Activated CD4-positive, alpha-beta T cell treated with anti-CD3 and anti-CD28 coated beads, Interleukin-2, amount 50 U/mL, for 1 hour (primary cell): Measurements from ENCODE around the gene PM20D1.
"Not testable (repeated sequence)": the region's sequence is repeated elsewhere in the genome, so short reads cannot be mapped to it uniquely, and the experiment has no call there.

Experiments
- DNase-seq: peaks from one replicate; pipeline ENCODE4 v3.0.0-alpha.2; 2020

PM20D1 gene

GRCh38 chr1:205840146-205840923 is 9.6 kb downstream of the PM20D1 start:
- no peak for DNase-seq

- no peak for DNase-seq
Observed at GRCh38 chr1:205837382-205837970, 12.5 kb downstream of the PM20D1 start.

- DNase-seq = no peak
Observed at GRCh38 chr1:205834751-205835150, 15.2 kb downstream of the PM20D1 start.

GRCh38 chr1:205832326-205832751 is 17.6 kb downstream of the PM20D1 start:
- no peak for DNase-seq

- no peak for DNase-seq
Observed at GRCh38 chr1:205827623-205828022, 22.3 kb downstream of the PM20D1 start.

GRCh38 chr1:205826995-205827394 is 22.9 kb downstream of the PM20D1 start:
- no peak for DNase-seq

GRCh38 chr1:205826016-205826806 is 23.7 kb downstream of the PM20D1 start:
- DNase-seq = no peak

- no peak for DNase-seq
Observed at GRCh38 chr1:205824180-205824579, 25.8 kb downstream of the PM20D1 start.

GRCh38 chr1:205823260-205823659 is 26.7 kb downstream of the PM20D1 start:
- not testable (repeated sequence) for DNase-seq

GRCh38 chr1:205822397-205822796 is 27.5 kb downstream of the PM20D1 start:
- no peak for DNase-seq

GRCh38 chr1:205817988-205818387 is 31.9 kb downstream of the PM20D1 start:
- no peak for DNase-seq

- no peak for DNase-seq
Observed at GRCh38 chr1:205817364-205817763, 32.6 kb downstream of the PM20D1 start.

- DNase-seq = no peak
Observed at GRCh38 chr1:205813755-205814058, 36.2 kb downstream of the PM20D1 start.

GRCh38 chr1:205812878-205813754 is 36.8 kb downstream of the PM20D1 start, which contains the start of gene SLC41A1:
Gene SLC41A1, minus strand, starts transcription at chr1:205813198. Its CDS starts 2,757 bp downstream, at chr1:205810441.
- DNase-seq = peak; percentile 90

GRCh38 chr1:205812271-205812877 is 37.6 kb downstream of the PM20D1 start:
- DNase-seq = no peak

GRCh38 chr1:205811660-205812059 is 38.3 kb downstream of the PM20D1 start:
- no peak for DNase-seq

GRCh38 chr1:205810448-205811157 is 39.3 kb downstream of the PM20D1 start:
- DNase-seq = no peak

GRCh38 chr1:205809942-205810345 is 40.0 kb downstream of the PM20D1 start:
- no peak for DNase-seq

GRCh38 chr1:205809469-205809868 is 40.5 kb downstream of the PM20D1 start:
- DNase-seq = no peak

- no peak for DNase-seq
Observed at GRCh38 chr1:205805082-205805711, 44.7 kb downstream of the PM20D1 start.

GRCh38 chr1:205804605-205805004 is 45.3 kb downstream of the PM20D1 start:
- DNase-seq = no peak
